ENCODE results near the gene APOC3. TPM values are rescaled to one million over a fixed set of nuclear protein-coding genes. Genes with fewer than 3 reads are reported as not detected.

The APOC3 gene
- total and polyA plus RNA-seq, 10 of the 15 experiments (the other 5 are each of a cell fraction or from before 2014, with no cell fraction given), result 1.9 TPM; not detected in 9

GRCh38 chr11:116787786-116788486, 41.8 kb upstream of the APOC3 start, which contains the start of gene ZPR1:
Gene ZPR1 (minus strand): TSS chr11:116788023. CDS start chr11:116787990, 33 bp downstream.
- H3K79me2 ChIP-seq (ENCODE audit: control insufficient read depth, insufficient read depth, low read length), result peaks cover 20% of the 10 kb centered on the region
- peak; percentile 41 for FAIRE-seq
- no peak for DNase-seq (ENCODE audit: low read depth, low spot score)
- BruUV-seq (replicated peaks), result no TSS peak
- WGBS (ENCODE audit: insufficient coverage, insufficient replicate concordance, low lambda C conversion rate, missing lambda C conversion rate), result under 1% methylated on average over 40 of the region's 56 CpGs
- intact Hi-C loops (cut with micrococcal nuclease; ENCODE audit: unreplicated experiment), result no loop called here
- H3K4me1 ChIP-seq (ENCODE audit: control insufficient read depth, insufficient read depth, low read length), result peaks cover 18% of the 10 kb centered on the region
- no peaks in the 10 kb centered on the region for H3K27me3 ChIP-seq (replicated peaks in 1 of 2; ENCODE audit: control insufficient read depth in 2 of 2, insufficient read depth in 2 of 2, low read length in 1 of 2)
- peak within 1 kb of the TSS; percentile 99 for H2AFZ ChIP-seq (ENCODE audit: control insufficient read depth, low read depth, low read length)
- ChIA-PET RAD21 (ENCODE audit: unreplicated experiment) (interaction anchor here (0.7 to 3.3 kb wide), 5 partner anchors 15 to 391 kb away, joined by 3 to 20 read pairs (median 7); partner anchors contain the start of genes BUD13 and SIDT2), SMC1A (ENCODE audit: uncharacterized antibody, unreplicated experiment) (interaction anchor here (0.8 to 7.5 kb wide), 13 partner anchors 11 to 392 kb away, joined by 3 to 46 read pairs (median 4); partner anchors contain the start of gene SIK3), POLR2A (interaction anchor here (1.0 to 3.4 kb wide), 8 partner anchors 10 to 540 kb away, joined by 3 to 28 read pairs (median 3); partner anchors contain the start of genes BUD13 and CEP164), CTCF (interaction anchor here (0.5 to 10.9 kb wide), 8 partner anchors 25 to 393 kb away, joined by 3 to 183 read pairs (median 4); partner anchors contain the start of gene APOA1)
- peak within 1 kb of the TSS; percentile 92 for H3K9ac ChIP-seq (ENCODE audit: control insufficient read depth, insufficient read depth, low read length)
- in situ Hi-C loops (cut with MboI), result loop anchor here (5.0 kb wide), 1 partner anchor 314 kb away; no protein-coding TSS in a partner anchor
- H3K9me3 ChIP-seq (replicated peaks; ENCODE audit: control insufficient read depth, insufficient read depth, low read length), result no peaks in the 10 kb centered on the region
- H3K4me3 ChIP-seq, result peak within 1 kb of the TSS; percentile 96
- H3K27ac ChIP-seq (ENCODE audit: control insufficient read depth, insufficient read depth), result peak within 1 kb of the TSS; percentile 72
- H3K36me3 ChIP-seq (ENCODE audit: control insufficient read depth in 2 of 2, insufficient read depth in 2 of 2, low read length in 1 of 2), result peaks cover 9 to 26% of the 10 kb centered on the region in 2 experiments
- no peaks in the 10 kb centered on the region for H4K20me1 ChIP-seq (ENCODE audit: control insufficient read depth, insufficient read depth)
- peak; percentile 86 for ATAC-seq
- peak within 1 kb of the TSS; percentile 99 for H3K4me2 ChIP-seq (ENCODE audit: control insufficient read depth, insufficient read depth)
- peak; percentile 24; the same call in 1 of the 2 replicates for TF ChIP-seq PKNOX1 (IDR thresholded peaks at IDR 0.05)
- peak; percentile 63; the same call in 1 of the 2 replicates for TF ChIP-seq NBN (IDR thresholded peaks at IDR 0.05)
- TF ChIP-seq POLR2A (IDR thresholded peaks at IDR 0.05; ENCODE audit: low read depth, low read length), result peak; percentile 96
- TF ChIP-seq NKRF (conservative IDR thresholded peaks at IDR 0.05), result peak; percentile 91
- no peak for TF ChIP-seq EGR1 (IDR thresholded peaks at IDR 0.05; ENCODE audit: borderline replicate concordance in 1 of 2, low read depth in 2 of 2, low read length in 2 of 2)
- no peak for TF ChIP-seq MEF2A (IDR thresholded peaks at IDR 0.05; ENCODE audit: insufficient read depth, low read depth, low read length)
- peak; percentile 87; the same call in 1 of the 2 replicates for TF ChIP-seq TAF1 (IDR thresholded peaks at IDR 0.05; ENCODE audit: borderline replicate concordance, low read depth, low read length)
- TF ChIP-seq MAX (IDR thresholded peaks at IDR 0.05; ENCODE audit: low read depth, low read length), result peak; percentile 91
- TF ChIP-seq ETV6 (conservative IDR thresholded peaks at IDR 0.05 in 1 of 2, IDR thresholded peaks at IDR 0.05 in 1 of 2; ENCODE audit: borderline replicate concordance in 1 of 2, low read depth in 1 of 2), result no peak
- TF ChIP-seq RAD51 (IDR thresholded peaks at IDR 0.05), result no peak
- TF ChIP-seq IKZF1 (conservative IDR thresholded peaks at IDR 0.05), result peak; percentile 75; the same call in 1 of the 2 replicates
- TF ChIP-seq JUND (IDR thresholded peaks at IDR 0.05; ENCODE audit: low read depth, low read length), result no peak
- no peak for TF ChIP-seq ZBED1 (IDR thresholded peaks at IDR 0.05; ENCODE audit: borderline replicate concordance)
- peak; percentile 85 for TF ChIP-seq ELK1 (IDR thresholded peaks at IDR 0.05; ENCODE audit: low read depth, low read length)
